ENCODE measurements around the gene SRCAP.

DNA sequence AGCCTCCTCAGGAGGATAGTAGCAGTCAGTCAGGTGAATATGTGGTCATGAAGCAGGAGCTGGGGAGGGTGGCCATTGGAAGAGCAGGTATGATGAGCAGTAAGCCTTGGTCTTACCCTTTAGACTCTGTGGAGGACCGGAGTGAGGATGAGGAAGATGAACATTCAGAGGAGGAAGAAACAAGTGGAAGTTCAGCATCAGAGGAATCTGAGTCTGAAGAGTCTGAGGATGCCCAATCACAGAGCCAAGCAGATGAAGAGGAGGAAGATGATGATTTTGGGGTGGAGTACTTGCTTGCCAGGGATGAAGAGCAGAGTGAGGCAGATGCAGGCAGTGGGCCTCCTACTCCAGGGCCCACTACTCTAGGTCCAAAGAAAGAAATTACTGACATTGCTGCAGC, 12.7 kb downstream of the SRCAP start:
- no peak for TF ChIP-seq GATA2 (IDR thresholded peaks at IDR 0.05; ENCODE audit: low read depth, low read length)
- no peak for TF ChIP-seq GATA3 (IDR thresholded peaks at IDR 0.05; ENCODE audit: low read depth, low read length)

All from SH-SY5Y (cell line).